ENCODE results near the gene PRUNE2. TPM values are rescaled to one million over a fixed set of nuclear protein-coding genes. Genes with fewer than 3 reads are reported as not detected.

The PRUNE2 gene
- total RNA-seq, 2 donors from 2014 or later, result 58.6 to 78.9 TPM

DNA sequence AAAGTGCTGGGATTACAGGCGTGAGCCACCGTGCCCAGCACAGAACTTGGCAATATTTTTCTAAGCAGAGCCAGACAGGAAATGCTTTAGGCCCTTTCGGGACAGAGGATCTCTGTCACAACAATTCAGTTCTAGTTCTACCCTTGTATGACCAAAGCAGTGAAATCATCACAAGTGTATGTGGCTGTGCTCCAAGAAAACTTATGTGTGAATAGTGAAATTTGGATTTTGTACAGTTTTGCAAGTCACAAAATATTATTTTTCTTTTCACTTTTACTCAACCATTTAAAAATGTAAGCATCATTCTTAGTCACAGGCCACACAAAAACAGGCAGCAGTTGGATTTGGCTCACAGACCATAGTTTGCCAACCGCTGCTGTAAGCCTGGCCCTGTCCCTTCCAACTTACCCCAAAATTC lies 20.4 kb upstream of the PRUNE2 start:
- TF ChIP-seq, protein P1, sequence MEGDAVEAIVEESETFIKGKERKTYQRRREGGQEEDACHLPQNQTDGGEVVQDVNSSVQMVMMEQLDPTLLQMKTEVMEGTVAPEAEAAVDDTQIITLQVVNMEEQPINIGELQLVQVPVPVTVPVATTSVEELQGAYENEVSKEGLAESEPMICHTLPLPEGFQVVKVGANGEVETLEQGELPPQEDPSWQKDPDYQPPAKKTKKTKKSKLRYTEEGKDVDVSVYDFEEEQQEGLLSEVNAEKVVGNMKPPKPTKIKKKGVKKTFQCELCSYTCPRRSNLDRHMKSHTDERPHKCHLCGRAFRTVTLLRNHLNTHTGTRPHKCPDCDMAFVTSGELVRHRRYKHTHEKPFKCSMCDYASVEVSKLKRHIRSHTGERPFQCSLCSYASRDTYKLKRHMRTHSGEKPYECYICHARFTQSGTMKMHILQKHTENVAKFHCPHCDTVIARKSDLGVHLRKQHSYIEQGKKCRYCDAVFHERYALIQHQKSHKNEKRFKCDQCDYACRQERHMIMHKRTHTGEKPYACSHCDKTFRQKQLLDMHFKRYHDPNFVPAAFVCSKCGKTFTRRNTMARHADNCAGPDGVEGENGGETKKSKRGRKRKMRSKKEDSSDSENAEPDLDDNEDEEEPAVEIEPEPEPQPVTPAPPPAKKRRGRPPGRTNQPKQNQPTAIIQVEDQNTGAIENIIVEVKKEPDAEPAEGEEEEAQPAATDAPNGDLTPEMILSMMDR (IDR thresholded peaks at IDR 0.05), result no peak
- no peak for TF ChIP-seq POLR2AphosphoS5 (IDR thresholded peaks at IDR 0.05)
- TF ChIP-seq POLR2A (IDR thresholded peaks at IDR 0.05), result no peak
- no peaks in the 10 kb centered on the region for H3K36me3 ChIP-seq
- WGBS, result 51% methylated on average over 4 of the region's 4 CpGs
- intact Hi-C loops (cut with DNase I), result no loop called here
- H3K4me3 ChIP-seq, result no peak overlapping the region
- no peak for DNase-seq (ENCODE audit: low spot score)
- H3K27ac ChIP-seq, result no peak overlapping the region
- H3K4me1 ChIP-seq (replicated peaks), result no peaks in the 10 kb centered on the region
- H3K9me3 ChIP-seq, result no peaks in the 10 kb centered on the region
- no peaks in the 10 kb centered on the region for H3K27me3 ChIP-seq (replicated peaks; ENCODE audit: insufficient read depth)

DNA sequence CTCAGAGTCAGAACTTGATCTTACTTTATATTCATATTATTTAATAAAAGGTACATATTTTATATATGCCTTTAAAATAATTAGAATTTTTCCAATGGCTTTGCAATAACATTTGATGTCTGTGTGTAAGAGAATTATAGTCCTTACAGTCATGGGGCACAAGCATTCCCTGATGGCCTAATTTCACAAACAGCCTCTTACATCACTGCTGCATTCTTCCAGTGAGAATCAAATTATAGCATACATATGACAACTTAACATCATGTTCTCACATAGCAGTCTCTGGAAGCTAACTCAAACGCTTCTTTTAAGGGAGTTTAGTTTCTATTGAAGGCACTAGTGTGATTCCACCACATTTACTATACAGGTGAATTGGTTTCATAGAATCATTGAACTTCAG lies 15.3 kb upstream of the PRUNE2 start:
- intact Hi-C loops (cut with DNase I), result no loop called here
- Histone ChIP-seq H3K4me3 (no peak overlapping the region), H3K27ac (no peak overlapping the region), H3K36me3 (no peaks in the 10 kb centered on the region), H3K9me3 (no peaks in the 10 kb centered on the region), H3K27me3 (replicated peaks; ENCODE audit: insufficient read depth) (no peaks in the 10 kb centered on the region), H3K4me1 (replicated peaks) (no peaks in the 10 kb centered on the region)
- WGBS, result 74% methylated on average over 1 of the region's 1 CpG
- DNase-seq (ENCODE audit: low spot score), result no peak
- TF ChIP-seq POLR2A (IDR thresholded peaks at IDR 0.05), result no peak
- no peak for TF ChIP-seq POLR2AphosphoS5 (IDR thresholded peaks at IDR 0.05)
- TF ChIP-seq, protein P1 (IDR thresholded peaks at IDR 0.05), result no peak

DNA sequence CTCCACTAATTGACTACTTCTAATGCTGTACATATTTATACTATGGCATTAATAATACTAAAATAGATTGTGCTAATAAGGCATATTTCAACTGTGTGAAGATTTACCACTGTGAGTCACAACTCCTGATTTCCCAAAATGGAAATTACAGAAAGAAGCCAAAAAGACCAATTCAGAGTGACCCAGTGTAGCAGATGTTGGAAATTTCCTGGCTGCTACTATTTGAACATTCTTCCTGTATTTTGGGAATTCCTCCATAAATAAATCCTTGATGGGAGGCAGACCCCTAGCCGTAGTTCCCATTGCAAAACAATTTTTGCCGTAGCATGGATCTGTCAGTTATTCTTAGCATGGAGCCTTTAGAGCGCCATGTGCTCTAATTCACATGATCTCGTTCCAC lies 11.4 kb upstream of the PRUNE2 start:
- no peak for DNase-seq (ENCODE audit: low spot score)
- no peaks in the 10 kb centered on the region for H3K4me1 ChIP-seq (replicated peaks)
- 88% methylated on average over 4 of the region's 4 CpGs for WGBS
- no peaks in the 10 kb centered on the region for H3K27me3 ChIP-seq (replicated peaks; ENCODE audit: insufficient read depth)
- no peaks in the 10 kb centered on the region for H3K36me3 ChIP-seq
- TF ChIP-seq POLR2AphosphoS5 (IDR thresholded peaks at IDR 0.05), result no peak
- TF ChIP-seq, protein P1 (IDR thresholded peaks at IDR 0.05), result no peak
- no peak for TF ChIP-seq POLR2A (IDR thresholded peaks at IDR 0.05)
- H3K9me3 ChIP-seq, result no peaks in the 10 kb centered on the region
- intact Hi-C loops (cut with DNase I), result no loop called here
- no peak overlapping the region for H3K4me3 ChIP-seq
- H3K27ac ChIP-seq, result no peak overlapping the region

DNA sequence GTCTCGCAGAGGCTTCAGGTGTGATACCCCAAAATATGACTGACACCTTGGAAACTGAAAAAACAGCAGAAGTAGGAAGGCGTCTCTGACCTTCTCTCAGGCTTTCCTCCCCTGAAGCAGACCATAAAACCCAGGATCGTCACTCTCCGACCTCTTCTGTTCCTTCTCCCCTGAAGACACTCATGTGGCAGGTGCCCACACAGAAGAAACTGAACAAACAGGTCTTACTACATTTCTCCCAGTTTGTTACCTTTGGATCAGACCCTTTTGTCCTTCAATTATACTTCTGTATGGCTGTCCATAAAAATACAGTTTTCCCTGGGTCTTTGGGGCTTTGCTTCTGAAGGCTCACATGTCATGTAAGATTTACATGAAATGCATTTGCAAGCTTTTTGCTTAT lies 10.3 kb upstream of the PRUNE2 start:
- no peak for TF ChIP-seq POLR2A (IDR thresholded peaks at IDR 0.05)
- TF ChIP-seq, protein P1 (IDR thresholded peaks at IDR 0.05), result no peak
- TF ChIP-seq POLR2AphosphoS5 (IDR thresholded peaks at IDR 0.05), result no peak
- H3K27ac ChIP-seq, result no peak overlapping the region
- H3K36me3 ChIP-seq, result no peaks in the 10 kb centered on the region
- no peaks in the 10 kb centered on the region for H3K4me1 ChIP-seq (replicated peaks)
- WGBS, result 25% methylated on average over 4 of the region's 4 CpGs
- no peaks in the 10 kb centered on the region for H3K9me3 ChIP-seq
- intact Hi-C loops (cut with DNase I), result no loop called here
- H3K27me3 ChIP-seq (replicated peaks; ENCODE audit: insufficient read depth), result no peaks in the 10 kb centered on the region
- no peak for DNase-seq (ENCODE audit: low spot score)
- no peak overlapping the region for H3K4me3 ChIP-seq

DNA sequence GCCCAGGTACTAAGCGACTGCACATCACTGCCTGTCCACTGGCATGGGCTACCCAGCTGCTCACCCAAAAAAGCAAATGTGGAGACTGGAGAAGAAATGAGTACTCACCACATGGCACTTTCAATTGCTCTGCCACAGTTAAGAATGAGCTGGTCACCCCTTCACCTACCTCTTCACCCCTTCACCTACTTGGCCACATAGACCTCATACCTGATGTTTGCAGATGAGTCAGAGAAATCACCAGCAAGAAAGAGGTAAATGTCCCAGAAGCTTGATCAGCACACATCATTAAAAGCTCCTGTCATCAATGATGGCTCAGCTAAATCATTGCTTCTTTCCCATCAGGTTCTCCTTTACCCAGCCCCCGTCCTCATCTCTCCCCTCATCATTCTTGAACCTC lies 7.6 kb upstream of the PRUNE2 start:
- H3K27ac ChIP-seq, result no peak overlapping the region
- H3K36me3 ChIP-seq, result no peaks in the 10 kb centered on the region
- no peak overlapping the region for H3K4me3 ChIP-seq
- intact Hi-C loops (cut with DNase I), result no loop called here
- TF ChIP-seq POLR2A (IDR thresholded peaks at IDR 0.05) (no peak), POLR2AphosphoS5 (IDR thresholded peaks at IDR 0.05) (no peak)
- TF ChIP-seq, protein P1 (IDR thresholded peaks at IDR 0.05), result no peak
- 95% methylated on average over 2 of the region's 2 CpGs for WGBS
- no peaks in the 10 kb centered on the region for H3K27me3 ChIP-seq (replicated peaks; ENCODE audit: insufficient read depth)
- no peaks in the 10 kb centered on the region for H3K4me1 ChIP-seq (replicated peaks)
- no peaks in the 10 kb centered on the region for H3K9me3 ChIP-seq
- no peak for DNase-seq (ENCODE audit: low spot score)

Measured in prostate gland (tissue), 2 donors.